ENCODE results near the gene TMEM44. TPM values are rescaled to one million over a fixed set of nuclear protein-coding genes. Genes with fewer than 3 reads are reported as not detected.

Gene TMEM44
- total and polyA plus RNA-seq, 2 of the 4 experiments (the other 2 are of a cell fraction): 9.7 to 24.2 TPM

GRCh38 chr3:194572143-194572789 is 61.0 kb downstream of the TMEM44 start (continued):
- TF ChIP-seq USF2 (IDR thresholded peaks at IDR 0.05; ENCODE audit: low read depth, low read length): peak; percentile 82
- TF ChIP-seq RFX5 (IDR thresholded peaks at IDR 0.05; ENCODE audit: low read depth, low read length): peak; percentile 21; the same call in 1 of the 2 replicates

GRCh38 chr3:194571491-194572142 is 61.6 kb downstream of the TMEM44 start:
- peak overlapping the region; percentile 90 for H2AFZ ChIP-seq (replicated peaks; ENCODE audit: low read length, poor library complexity)
- H2BK20ac ChIP-seq (ENCODE audit: low read depth, low read length): peak overlapping the region; percentile 99
- ChIA-PET POLR2A (ENCODE audit: unreplicated experiment) (no interaction called here), CTCF (interaction anchor here (1.6 kb wide), 1 partner anchor 100 kb away, joined by 5 read pairs; no protein-coding TSS in a partner anchor)
- H3K27me3 ChIP-seq (ENCODE audit: control insufficient read depth, insufficient read depth, low read length): no peaks in the 10 kb centered on the region
- peak overlapping the region; percentile 78 for H3K56ac ChIP-seq (ENCODE audit: extremely low read depth, insufficient read depth, low read length)
- H3K14ac ChIP-seq (replicated peaks; ENCODE audit: low read depth, low read length): peak overlapping the region; percentile 100
- intact Hi-C loops (cut with micrococcal nuclease): loop anchor here (2.0 kb wide), 1 partner anchor 87 kb away; no protein-coding TSS in a partner anchor
- dilution Hi-C loops (cut with HindIII; ENCODE audit: low sequenced_read_pairs, unreplicated experiment): no loop called here
- H3K9ac ChIP-seq (ENCODE audit: low read depth, low read length): peak overlapping the region; percentile 64
- no peak for DNase-seq
- TF ChIP-seq BHLHE40 (IDR thresholded peaks at IDR 0.05; ENCODE audit: low read depth, low read length) (no peak), POLR2A (IDR thresholded peaks at IDR 0.05; ENCODE audit: low read depth, low read length) (peak; percentile 1; the same call in 1 of the 2 replicates), RCOR1 (IDR thresholded peaks at IDR 0.05; ENCODE audit: insufficient replicate concordance, low read length) (no peak)
- H3K4ac ChIP-seq (ENCODE audit: low read depth, low read length): peak overlapping the region; percentile 99
- H2AK5ac ChIP-seq (ENCODE audit: low read depth, low read length): peak overlapping the region; percentile 98
- peaks cover 2% of the 10 kb centered on the region; the same call in 1 of the 2 replicates for H3K9me3 ChIP-seq (ENCODE audit: control insufficient read depth, insufficient read depth, low read length)
- no TSS peak for BruUV-seq (replicated peaks)
- H4K20me1 ChIP-seq (ENCODE audit: insufficient read depth, low read length): no peaks in the 10 kb centered on the region
- peak overlapping the region; percentile 24; the same call in 1 of the 2 replicates for H3K4me2 ChIP-seq (ENCODE audit: low read depth, low read length)
- peak overlapping the region; percentile 97 for H4K91ac ChIP-seq (ENCODE audit: insufficient read depth, low read depth, low read length)
- in situ Hi-C loops (cut with MboI; ENCODE audit: low sequenced_read_pairs): no loop called here
- H3K9me1 ChIP-seq (ENCODE audit: insufficient read depth, low read length): peaks cover 30% of the 10 kb centered on the region
- H3K18ac ChIP-seq (ENCODE audit: low read depth, low read length): peak overlapping the region; percentile 97
- H2BK5ac ChIP-seq (ENCODE audit: low read depth, low read length, poor library complexity, severe bottlenecking): peak overlapping the region; percentile 89
- H3K23ac ChIP-seq (ENCODE audit: low read depth, low read length): peak overlapping the region; percentile 98
- H3K36me3 ChIP-seq (ENCODE audit: control insufficient read depth, insufficient read depth, low read length): no peaks in the 10 kb centered on the region
- no peak overlapping the region for H3K4me3 ChIP-seq (ENCODE audit: insufficient read depth, low read depth, low read length)
- peaks cover 0 to 33% of the 10 kb centered on the region in 2 experiments; a peak in 2 of 4 replicates for H3K79me1 ChIP-seq (ENCODE audit: low read depth in 1 of 2, low read length in 2 of 2)
- WGBS, 2 experiments (ENCODE audit: extremely low coverage in 2 of 2, insufficient read length in 1 of 2): 91% methylated on average over 6 of the region's 16 CpGs; no CpG with 5 or more reads in 1 of the 2 experiments
- ATAC-seq (ENCODE audit: low read depth): no peak; the same call in 1 of the 2 replicates
- peak overlapping the region; percentile 100 for H2BK120ac ChIP-seq (ENCODE audit: low read depth, low read length)
- H4K5ac ChIP-seq (ENCODE audit: low read depth, low read length): peak overlapping the region; percentile 96
- H2BK15ac ChIP-seq (ENCODE audit: low read depth, low read length): peak overlapping the region; percentile 92
- peak overlapping the region; percentile 84 for H2AK9ac ChIP-seq (replicated peaks; ENCODE audit: low read depth, low read length, poor library complexity)
- peak overlapping the region; percentile 93 for H3K27ac ChIP-seq (ENCODE audit: insufficient read depth, low read length)
- H4K8ac ChIP-seq (ENCODE audit: low read depth in 2 of 2, low read length in 2 of 2): peak overlapping the region; percentile 90 to 99
- peaks cover 28% of the 10 kb centered on the region for H3K4me1 ChIP-seq (ENCODE audit: control insufficient read depth, insufficient read depth, low read length)
